Ovary (tissue), 9 donors: ENCODE results near the gene SCRN2. TPM values are rescaled to one million over a fixed set of nuclear protein-coding genes. Genes with fewer than 3 reads are reported as not detected.

ENCODE experiments used
- DNase-seq, 5 donors: peaks; one replicate each; pipeline ENCODE4 v3.0.0-alpha.2; 2019 to 2020
- H3K27ac ChIP-seq, 2 donors: fragments of 200-600 bp; one replicate each; pipeline versions ENCODE4 v1.5.1 to v1.8.0; 2019 to 2022
- H3K27me3 ChIP-seq: fragments of 200-600 bp; one replicate; pipeline ENCODE4 v1.8.0; 2022
- H3K36me3 ChIP-seq: fragments of 200-600 bp; sonication (generic); one replicate; pipeline ENCODE4 v1.5.1; 2019
- H3K4me1 ChIP-seq: one replicate; pipeline ENCODE4 v1.8.1; 2013; ENCODE audit warnings: mild to moderate bottlenecking, moderate library complexity; ENCODE audit not compliant: insufficient read depth
- H3K4me3 ChIP-seq: fragments of 200-600 bp; sonication (generic); one replicate; pipeline ENCODE4 v1.5.1; 2017
- H3K9me3 ChIP-seq, 2 donors: fragments of 200-600 bp in 1 of 2; sonication (generic) in 1 of 2; one replicate each; pipeline versions ENCODE4 v1.5.1 to v1.8.1; 2013 to 2019; ENCODE audit warnings: mild to moderate bottlenecking in 1 of 2, moderate library complexity in 1 of 2
- CTCF ChIP-seq, 3 donors: fragments of 450-650 bp in 2 of 3; fragments of 200-600 bp in 1 of 3; IDR thresholded peaks; one replicate each; pipeline versions ENCODE4 v1.5.1 to v1.8.0; 2016 to 2022; ENCODE audit warnings: antibody characterized with exemption in 3 of 3, mild to moderate bottlenecking in 1 of 3
- EP300 ChIP-seq: sonication (generic); formaldehyde crosslinking; IDR thresholded peaks from one replicate; pipeline ENCODE4 v1.6.1; 2017; ENCODE audit warnings: antibody characterized with exemption
- POLR2A ChIP-seq: fragments of 450-650 bp; IDR thresholded peaks from one replicate; pipeline ENCODE4 v1.6.1; 2017; ENCODE audit warnings: antibody characterized with exemption, mild to moderate bottlenecking, moderate library complexity
- WGBS, 3 donors: extraction: QIAGEN DNeasy Blood & Tissue Kit in 1 of 3; methylation state at CpG; one replicate each; pipeline versions ENCODE4 v1.1.5 to v1.1.7; 2013 to 2017; 5-methylcytosine and 5-hydroxymethylcytosine counted together
- intact Hi-C, 4 donors: fragments of 100-400 bp; cut with DNase I; formaldehyde crosslinking; loops; one replicate each; pipeline versions ENCODE4 v1.11.0 to v1.15.1; 2022 to 2023
- polyA plus RNA-seq, 2 donors: library from polyadenylated mRNA; stranded (reverse); fragments of 200-250 nt in 1 of 2; fragments of 350-450 nt in 1 of 2; fragmentation: Illumina TruSeq in 1 of 2; extraction: RNeasy Lipid Tissue Mini Kit (QIAGEN cat#74804) in 1 of 2; gene quantifications; one replicate each; pipeline ENCODE4 v1.2.3, GENCODE V29; 2013 to 2014
- total RNA-seq, 7 donors: library from RNA; depleted of rRNA in 2 of 7; stranded (reverse); fragments of >200 nt in 2 of 7; fragmentation: NEBNext Ultra II Directional in 3 of 7; extraction: Animal tissue kit (Norgen Biotek cat#: 25700) in 3 of 7; gene quantifications; one replicate each; pipeline versions ENCODE4 v1.1.0 to v1.2.4, GENCODE V29; 2016 to 2023
- donor health status: DM: no; HTN: no; CAD: no; lungs with moderate emphysema.
- donor health status: DM: no; HTN: no; CAD: no.
- donor health status: Bipolar disorder and iron deficiency.
- donor health status: DM: yes; HTN: yes; CAD: no.
- donor health status: DM: no; HTN: no; CAD: no.
- donor health status: DM: yes; HTN: yes; CAD: no.

The SCRN2 gene
- total and polyA plus RNA-seq, 9 donors, result 5.6 to 45.5 (median 36.8) TPM

DNA sequence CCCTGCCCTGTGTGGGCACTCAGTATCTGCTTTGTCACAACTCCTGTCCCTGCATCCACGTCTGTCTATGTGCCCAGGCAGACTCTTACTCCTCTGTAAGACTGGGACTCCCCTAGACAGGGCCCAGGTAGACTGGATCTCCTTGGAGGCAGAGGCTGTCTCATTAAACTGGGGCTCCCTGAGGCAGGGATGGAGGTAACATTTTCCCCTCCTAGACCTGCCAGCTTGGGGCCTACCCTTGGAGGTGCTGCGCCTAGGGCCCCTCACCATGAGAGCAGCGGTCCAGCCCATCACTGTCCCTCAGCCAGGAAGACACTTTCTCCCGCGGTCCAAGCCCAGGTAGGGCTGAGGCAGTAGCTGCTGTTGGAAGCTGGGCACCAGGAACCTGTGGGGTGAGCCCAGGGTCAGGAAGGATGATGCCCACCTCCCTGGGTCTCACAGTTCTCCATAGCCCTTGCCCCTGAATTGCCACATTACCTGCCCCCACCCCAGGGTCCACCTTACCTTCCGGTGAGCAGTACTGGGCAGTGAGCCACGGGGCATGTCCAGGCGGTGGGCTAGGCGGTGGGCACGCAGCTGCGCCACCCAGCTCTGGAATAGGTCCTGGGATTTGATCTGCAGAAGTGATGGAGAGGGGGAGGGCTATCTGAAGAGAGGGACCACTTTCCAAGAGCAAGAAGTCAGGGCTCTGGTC lies 22.9 kb downstream of the SCRN2 start:
- peaks cover 9% of the 10 kb centered on the region for H3K4me1 ChIP-seq
- peak in 2 of 5 donors; percentile 13 to 23 for DNase-seq
- intact Hi-C loops, result no loop called here
- H3K9me3 ChIP-seq, result no peaks in the 10 kb centered on the region
- 86 to 88% (median 87%) methylated on average over 10 to 11 of the region's 11 CpGs for WGBS, 3 donors
- no peaks in the 10 kb centered on the region for H3K36me3 ChIP-seq
- TF ChIP-seq POLR2A, result no peak
- no peak for TF ChIP-seq CTCF (IDR thresholded peaks at IDR 0.05)
- TF ChIP-seq EP300, result no peak
- H3K27me3 ChIP-seq, result no peaks in the 10 kb centered on the region
- H3K27ac ChIP-seq, result no peak overlapping the region
- no peak overlapping the region for H3K4me3 ChIP-seq

- Histone ChIP-seq H3K9me3 (no peaks in the 10 kb centered on the region), H3K27ac (no peak overlapping the region), H3K36me3 (no peaks in the 10 kb centered on the region), H3K4me1 (peaks cover 6% of the 10 kb centered on the region), H3K4me3 (no peak overlapping the region), H3K27me3 (no peaks in the 10 kb centered on the region)
- 94 to 97% (median 95%) methylated on average over 10 of the region's 10 CpGs for WGBS, 3 donors
- intact Hi-C loops, result no loop called here
- no peak for TF ChIP-seq POLR2A
- no peak for TF ChIP-seq CTCF (IDR thresholded peaks at IDR 0.05)
- TF ChIP-seq EP300, result no peak
- DNase-seq, result peak in 1 of 5 donors; percentile 17
These were observed 24.1 kb downstream of the SCRN2 start for GRCh38 chr17:47816947-47817346.

DNA sequence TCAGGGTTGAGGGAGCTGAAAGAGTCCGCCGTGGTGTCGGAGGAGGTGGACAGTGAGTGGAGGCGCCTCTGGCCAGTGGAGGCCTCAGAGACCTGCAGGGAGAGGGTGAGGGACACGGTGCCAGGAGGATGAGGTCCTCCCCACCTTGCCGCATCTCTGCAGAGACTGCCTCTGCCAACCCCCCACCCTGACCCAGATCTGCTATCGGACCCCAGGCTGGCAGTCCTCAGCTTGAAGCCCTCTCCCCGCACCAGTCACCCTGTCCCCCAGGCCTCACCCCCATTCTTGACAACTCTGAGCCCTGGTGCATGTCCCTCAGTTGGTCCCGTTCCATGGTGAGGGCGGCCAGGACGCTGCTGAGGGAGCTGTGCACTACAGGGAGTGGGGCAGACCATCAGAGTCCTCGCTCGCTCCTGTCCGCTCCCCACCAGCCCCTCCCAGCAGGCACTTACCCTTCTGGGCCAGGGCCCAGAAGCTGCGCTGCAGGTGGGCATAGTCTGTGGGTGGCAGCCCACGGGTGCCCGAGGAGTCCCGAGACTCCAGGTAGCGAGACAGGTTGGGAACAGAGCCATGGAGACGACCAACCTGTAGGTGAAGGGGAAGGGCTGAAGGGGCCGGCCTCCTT lies 24.9 kb downstream of the SCRN2 start:
- Histone ChIP-seq H3K4me1 (peaks cover 6% of the 10 kb centered on the region), H3K27me3 (no peaks in the 10 kb centered on the region), H3K27ac (no peak overlapping the region), H3K36me3 (no peaks in the 10 kb centered on the region), H3K4me3 (no peak overlapping the region), H3K9me3 (no peaks in the 10 kb centered on the region)
- intact Hi-C loops, result no loop called here
- peak in 1 of 5 donors; percentile 29 for DNase-seq
- TF ChIP-seq CTCF (IDR thresholded peaks at IDR 0.05) (no peak), POLR2A (no peak), EP300 (no peak)
- WGBS, 3 donors, result 87 to 91% (median 89%) methylated on average over 21 of the region's 21 CpGs

DNA sequence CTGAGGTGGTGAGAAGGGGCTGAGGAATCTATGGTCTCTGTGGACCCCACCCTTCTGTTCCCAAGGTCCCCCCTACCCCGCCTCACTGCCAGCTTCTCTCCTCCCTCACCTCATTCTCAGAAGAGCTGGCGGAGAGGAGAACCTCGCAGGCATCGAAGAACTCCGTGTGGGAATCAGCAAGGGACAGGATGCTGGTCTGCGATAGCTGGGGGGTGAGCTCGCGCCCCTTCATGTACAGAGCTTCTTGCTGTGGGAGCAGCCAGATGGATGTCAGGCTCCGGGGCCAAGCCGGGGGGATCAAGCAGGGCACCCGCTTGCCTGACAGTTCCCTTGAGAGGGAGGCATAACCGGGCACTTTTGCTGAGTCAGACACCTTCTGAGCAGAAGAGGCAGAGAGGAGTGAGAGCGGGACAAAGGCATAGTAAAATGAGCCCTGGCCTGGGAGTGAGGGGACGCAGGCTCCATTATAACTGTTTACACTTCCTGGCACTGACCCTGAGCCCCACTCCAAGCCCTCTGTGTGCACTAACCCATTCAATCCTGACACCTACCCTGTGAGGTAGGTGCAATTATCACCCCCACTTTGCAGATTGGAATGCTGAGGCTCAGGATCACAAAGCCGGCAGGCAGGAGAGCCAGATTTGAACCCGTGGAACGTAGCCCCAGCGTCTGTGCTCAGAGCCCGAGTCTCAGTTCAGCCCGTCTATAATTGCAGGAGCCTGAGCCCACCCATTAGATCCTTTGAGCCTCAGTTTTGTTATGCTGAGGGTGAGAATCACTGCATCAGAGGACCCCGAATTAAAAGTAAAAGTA lies 25.8 kb downstream of the SCRN2 start:
- H3K9me3 ChIP-seq, result no peaks in the 10 kb centered on the region
- no peak for TF ChIP-seq CTCF (IDR thresholded peaks at IDR 0.05)
- peak in 1 of 5 donors; percentile 23 for DNase-seq
- H3K27ac ChIP-seq, result no peak overlapping the region
- no peaks in the 10 kb centered on the region for H3K27me3 ChIP-seq
- intact Hi-C loops, result no loop called here
- no peaks in the 10 kb centered on the region for H3K36me3 ChIP-seq
- 88 to 94% (median 92%) methylated on average over 21 of the region's 21 CpGs for WGBS, 3 donors
- no peaks in the 10 kb centered on the region for H3K4me1 ChIP-seq
- H3K4me3 ChIP-seq, result no peak overlapping the region
